Tibial nerve (tissue), 4 donors: ENCODE results near the gene LINC01488.

Experiments used
- CTCF ChIP-seq, 5 experiments: fragments of 200-600 bp in 3 of 5; fragments of 450-650 bp in 2 of 5; sonication (generic) in 3 of 5; IDR thresholded peaks; one replicate each; pipeline ENCODE4 v1.5.1; 2016 to 2019; ENCODE audit warnings: antibody characterized with exemption in 5 of 5, mild to moderate bottlenecking in 3 of 5, moderate library complexity in 2 of 5
- EP300 ChIP-seq, 2 donors: sonication (generic); formaldehyde crosslinking; IDR thresholded peaks; one replicate each; pipeline ENCODE4 v1.6.1; 2017; ENCODE audit warnings: antibody characterized with exemption in 2 of 2, mild to moderate bottlenecking in 1 of 2
- POLR2A ChIP-seq, 2 donors: fragments of 450-650 bp; IDR thresholded peaks; one replicate each; pipeline ENCODE4 v1.6.1; 2017; ENCODE audit warnings: antibody characterized with exemption in 2 of 2, mild to moderate bottlenecking in 2 of 2, moderate library complexity in 2 of 2

DNA sequence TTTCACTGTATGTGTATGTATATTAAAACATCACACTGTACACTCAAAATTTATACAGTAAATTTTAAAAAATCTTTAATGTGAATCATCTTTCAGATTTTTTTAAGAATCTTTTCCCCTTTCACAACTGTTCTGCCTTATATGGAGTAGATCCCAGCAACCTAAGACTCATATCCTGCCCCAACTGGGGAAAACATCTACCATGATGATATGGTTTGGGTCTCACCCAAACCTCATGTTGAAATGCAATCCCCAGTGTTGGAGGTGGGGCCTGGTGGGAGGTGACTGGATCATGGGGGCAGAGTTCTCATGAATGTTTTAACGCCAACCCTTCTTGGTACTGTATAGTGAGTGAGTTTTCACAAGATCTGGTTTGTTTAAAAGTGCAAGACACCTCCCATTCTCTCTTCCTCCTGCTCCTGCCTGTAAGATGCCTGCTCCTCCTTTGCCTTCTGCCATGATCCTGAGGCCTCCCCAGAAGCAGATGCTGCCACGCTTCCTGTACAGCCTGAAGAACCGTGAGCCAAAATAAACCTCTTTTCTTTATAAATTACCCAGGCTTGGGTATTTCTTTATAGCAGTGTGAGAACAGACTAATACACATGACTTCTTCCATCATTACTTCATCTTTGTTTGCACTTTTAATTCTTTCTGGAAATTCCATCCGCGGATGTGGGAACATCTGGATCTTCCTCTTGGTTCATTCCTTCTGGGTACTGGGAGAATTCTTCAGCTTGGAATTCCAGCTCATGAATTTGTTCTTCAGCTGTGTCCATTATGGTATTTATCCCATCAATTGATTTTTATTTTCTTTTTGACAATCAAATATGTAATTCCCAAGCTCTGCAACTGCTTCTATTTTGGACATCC lies 36.9 kb downstream of the LINC01488 start:
- TF ChIP-seq POLR2A (IDR thresholded peaks at IDR 0.05) (no peak), EP300 (IDR thresholded peaks at IDR 0.05) (no peak), CTCF (IDR thresholded peaks at IDR 0.05) (no peak)
